Mesothelial cell of epicardium (in vitro differentiated cells): ENCODE measurements around the gene ZSCAN9. TPM values are rescaled to one million over a fixed set of nuclear protein-coding genes. Genes with fewer than 3 reads are reported as not detected.

Source experiments
- DNase-seq, 2 experiments: peaks; one replicate each; pipeline ENCODE4 v3.0.0; 2021; ENCODE audit warnings: low spot score in 2 of 2; ENCODE audit not compliant: unreplicated experiment in 2 of 2
- H3K27ac Mint-ChIP-seq: 2 replicates; pipeline ENCODE4 v1.8.0; 2021; ENCODE audit warnings: mixed read lengths
- H3K27me3 Mint-ChIP-seq: 2 replicates; pipeline ENCODE4 v1.8.0; 2021; ENCODE audit warnings: low read depth, mixed read lengths
- H3K36me3 Mint-ChIP-seq: 2 replicates; pipeline ENCODE4 v1.8.0; 2021; ENCODE audit warnings: mixed read lengths
- H3K4me1 Mint-ChIP-seq: 2 replicates; pipeline ENCODE4 v1.8.0; 2021; ENCODE audit warnings: mixed read lengths
- H3K4me3 Mint-ChIP-seq: 2 replicates; pipeline ENCODE4 v1.8.0; 2021; ENCODE audit warnings: mild to moderate bottlenecking, moderate library complexity, mixed read lengths
- H3K9me3 Mint-ChIP-seq: 2 replicates; pipeline ENCODE4 v1.8.0; 2021; ENCODE audit warnings: mixed read lengths
- CTCF ChIP-seq: fragments of 200-600 bp; sonication (generic); IDR thresholded peaks from one replicate; pipeline ENCODE4 v1.5.0; 2021; ENCODE audit warnings: antibody characterized with exemption; ENCODE audit not compliant: unreplicated experiment
- total RNA-seq: library from RNA; stranded (reverse); gene quantifications from 3 replicates; pipeline ENCODE4 v1.2.1, GENCODE V29; 2021

ZSCAN9 gene
- total RNA-seq, 1 donor from 2014 or later: 27.9 TPM

DNA sequence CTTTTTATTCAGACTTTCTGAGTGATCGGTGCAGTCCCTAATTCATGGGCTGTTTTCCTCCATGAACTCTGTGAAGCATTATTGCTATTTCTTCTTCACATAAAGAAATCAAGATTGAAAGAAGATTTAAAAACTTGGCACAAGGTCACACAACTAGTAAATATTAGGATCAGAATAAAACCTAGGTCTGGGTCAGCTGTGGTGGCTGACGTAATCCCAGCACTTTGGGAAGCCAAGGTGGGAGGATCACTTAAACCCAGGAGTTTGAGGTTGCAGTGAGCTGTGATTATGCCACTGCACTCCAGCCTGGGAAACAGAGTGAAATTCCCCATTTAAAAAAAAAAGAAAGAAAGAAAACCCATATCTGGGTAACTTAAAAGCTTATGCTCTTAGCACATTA, 1.4 kb downstream of the ZSCAN9 start:
- no peak for DNase-seq
- Mint-ChIP-seq H3K4me3 (peak overlapping the region; percentile 92), H3K36me3 (peaks cover 33% of the 10 kb centered on the region), H3K9me3 (no peaks in the 10 kb centered on the region), H3K4me1 (peaks cover 14% of the 10 kb centered on the region), H3K27ac (peak overlapping the region; percentile 98), H3K27me3 (peaks cover 17% of the 10 kb centered on the region)
- TF ChIP-seq CTCF: no peak

DNA sequence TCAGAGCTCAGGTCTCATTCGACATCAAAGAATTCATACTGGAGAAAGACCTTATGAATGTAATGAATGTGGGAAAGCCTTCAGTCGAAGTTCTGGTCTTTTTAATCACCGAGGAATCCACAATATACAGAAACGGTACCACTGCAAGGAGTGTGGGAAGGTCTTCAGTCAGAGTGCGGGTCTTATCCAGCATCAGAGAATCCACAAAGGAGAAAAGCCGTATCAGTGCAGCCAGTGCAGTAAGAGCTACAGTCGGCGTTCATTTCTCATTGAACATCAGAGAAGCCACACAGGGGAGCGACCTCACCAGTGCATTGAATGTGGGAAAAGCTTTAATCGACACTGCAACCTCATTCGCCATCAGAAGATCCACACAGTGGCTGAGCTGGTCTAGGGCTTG, 7.7 kb downstream of the ZSCAN9 start:
- Mint-ChIP-seq H3K36me3 (peaks cover 68% of the 10 kb centered on the region), H3K27me3 (no peaks in the 10 kb centered on the region), H3K4me1 (no peaks in the 10 kb centered on the region), H3K27ac (no peak overlapping the region), H3K4me3 (no peak overlapping the region), H3K9me3 (peaks cover 6% of the 10 kb centered on the region)
- DNase-seq: no peak
- TF ChIP-seq CTCF: no peak

DNA sequence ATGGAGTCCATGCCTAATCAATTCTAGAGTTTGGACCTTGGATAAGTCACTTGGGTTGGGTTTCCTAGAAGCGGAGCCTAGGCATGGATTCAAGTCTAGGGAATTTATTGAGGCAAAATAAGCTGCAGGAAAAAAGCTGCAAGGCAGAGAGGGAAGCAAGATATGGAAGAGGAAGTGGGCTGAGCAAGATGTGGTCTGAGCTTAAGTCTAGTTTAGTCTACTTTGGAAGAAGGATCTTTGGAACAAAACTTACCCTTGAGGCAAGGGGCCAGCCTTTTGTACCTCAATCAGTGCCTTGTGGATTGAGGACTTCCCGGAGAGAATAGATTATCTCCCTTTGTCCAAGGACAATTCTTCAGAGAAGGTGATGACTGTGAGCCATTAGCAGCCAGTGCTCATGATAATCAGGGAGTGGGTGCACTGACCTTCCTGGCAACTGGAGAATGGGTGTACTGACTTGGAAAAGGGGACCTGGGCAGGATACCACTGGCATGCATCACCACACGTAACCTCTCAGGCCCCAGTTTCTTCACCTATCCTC, 10.9 kb downstream of the ZSCAN9 start:
- Mint-ChIP-seq H3K36me3 (peaks cover 55% of the 10 kb centered on the region), H3K27ac (no peak overlapping the region), H3K9me3 (peaks cover 13% of the 10 kb centered on the region)

GRCh38 chr6:28239636-28240035, 14.6 kb downstream of the ZSCAN9 start:
- no peak for DNase-seq
- H3K9me3 Mint-ChIP-seq: peaks cover 6% of the 10 kb centered on the region
- H3K27me3 Mint-ChIP-seq: no peaks in the 10 kb centered on the region
- no peak for TF ChIP-seq CTCF
- peaks cover 31% of the 10 kb centered on the region for H3K36me3 Mint-ChIP-seq
- H3K4me1 Mint-ChIP-seq: no peaks in the 10 kb centered on the region
- H3K4me3 Mint-ChIP-seq: no peak overlapping the region
- no peak overlapping the region for H3K27ac Mint-ChIP-seq

More for the DNA sequence above, 10.9 kb downstream of the ZSCAN9 start:
- no peak for DNase-seq
- H3K27me3 Mint-ChIP-seq: no peaks in the 10 kb centered on the region
- H3K4me3 Mint-ChIP-seq: no peak overlapping the region
- no peaks in the 10 kb centered on the region for H3K4me1 Mint-ChIP-seq
- no peak for TF ChIP-seq CTCF

GRCh38 chr6:28240471-28240870, 15.4 kb downstream of the ZSCAN9 start:
- no peak overlapping the region for H3K27ac Mint-ChIP-seq
- H3K27me3 Mint-ChIP-seq: no peaks in the 10 kb centered on the region
- no peak overlapping the region for H3K4me3 Mint-ChIP-seq
- no peak for TF ChIP-seq CTCF
- peaks cover 6% of the 10 kb centered on the region for H3K9me3 Mint-ChIP-seq
- peaks cover 30% of the 10 kb centered on the region for H3K36me3 Mint-ChIP-seq
- DNase-seq: no peak
- H3K4me1 Mint-ChIP-seq: no peaks in the 10 kb centered on the region

- TF ChIP-seq CTCF: no peak
- no peaks in the 10 kb centered on the region for H3K4me1 Mint-ChIP-seq
- no peak for DNase-seq
- no peak overlapping the region for H3K27ac Mint-ChIP-seq
- H3K9me3 Mint-ChIP-seq: no peaks in the 10 kb centered on the region
- H3K27me3 Mint-ChIP-seq: no peaks in the 10 kb centered on the region
- H3K36me3 Mint-ChIP-seq: peaks cover 31% of the 10 kb centered on the region
- H3K4me3 Mint-ChIP-seq: no peak overlapping the region
These were observed 18.9 kb downstream of the ZSCAN9 start for GRCh38 chr6:28243946-28244345.
